HepG2 (cell line): ENCODE measurements around the gene TSSK3. TPM values are rescaled to one million over a fixed set of nuclear protein-coding genes. Genes with fewer than 3 reads are reported as not detected.

ENCODE experiments used
- ATAC-seq: fragments of 200-7000 bp; cut with Tn5 transposase; 3 replicates; pipeline ENCODE4 v1.9.1; 2020; ENCODE audit warnings: mild to moderate bottlenecking, moderate library complexity
- BruUV-seq: library from RNA; stranded (reverse); fragments of 400-500 nt; replicated peaks from 2 replicates; lab custom pipeline; 2021; lab: Mats Ljungman, UMichigan
- CTCF ChIA-PET: fragments of 300-600 bp; formaldehyde crosslinking; extraction: SDS; loops from one replicate; lab custom pipeline; 2021; ENCODE audit warnings: low total read pairs, inconsistent platforms, low intra/inter-chr PET ratio; lab: Yijun Ruan, JAX
- POLR2A ChIA-PET: fragments of 350-600 bp; sonication (Branson Sonifier 250); formaldehyde crosslinking; loops from one replicate; lab custom pipeline; 2020; ENCODE audit warnings: antibody characterized with exemption, inconsistent platforms; lab: Yijun Ruan, JAX
- DNase-seq: peaks from one replicate; pipeline ENCODE4 v3.0.0-alpha.2; 2015; ENCODE audit warnings: low spot score
- FAIRE-seq: peaks from 3 replicates; lab custom pipeline; 2011; peaks lifted over from hg19 to GRCh38; lab: Jason Lieb, UNC
- H2AFZ ChIP-seq: one replicate; pipeline ENCODE4 v1.6.1; 2011; ENCODE audit warnings: low read length, inconsistent platforms
- H3K27ac ChIP-seq: fragments of 300-600 bp; 3 replicates; pipeline ENCODE4 v1.8.0; 2011; ENCODE audit warnings: mixed run types, mild to moderate bottlenecking, mixed read lengths, low read length, inconsistent platforms; ENCODE audit not compliant: insufficient read depth; ENCODE audit errors: extremely low read length
- H3K27me3 ChIP-seq, 2 experiments: fragments of 200-600 bp in 1 of 2; 2 replicates in 1 of 2; 3 replicates in 1 of 2; pipeline versions ENCODE4 v1.6.0 to v1.8.0; 2011; ENCODE audit warnings: low read length in 2 of 2, mild to moderate bottlenecking in 2 of 2, moderate library complexity in 2 of 2, inconsistent platforms in 1 of 2; ENCODE audit not compliant: insufficient read depth in 2 of 2, control insufficient read depth in 1 of 2
- H3K36me3 ChIP-seq, 2 experiments: fragments of 200-600 bp in 1 of 2; replicated peaks in 1 of 2; 2 replicates in 1 of 2; 3 replicates in 1 of 2; pipeline versions ENCODE4 v1.5.1 to v1.8.0; 2011; ENCODE audit warnings: low read length in 2 of 2, inconsistent platforms in 1 of 2; ENCODE audit not compliant: insufficient read depth in 2 of 2, control insufficient read depth in 1 of 2
- H3K4me1 ChIP-seq: 2 replicates; pipeline ENCODE4 v1.5.1; 2012; ENCODE audit warnings: low read length, inconsistent platforms; ENCODE audit not compliant: insufficient read depth
- H3K4me2 ChIP-seq: 2 replicates; pipeline ENCODE4 v1.6.0; 2011; ENCODE audit warnings: low read depth, low read length, inconsistent platforms
- H3K4me3 ChIP-seq, 3 experiments: fragments of 200-600 bp in 1 of 3; sonication (generic), shearing (Covaris generic) in 1 of 3; replicated peaks in 1 of 3; 2 replicates each; pipeline ENCODE4 v1.5.1; 2011 to 2016; ENCODE audit warnings: low read length in 3 of 3, inconsistent platforms in 2 of 3, low read depth in 2 of 3, mild to moderate bottlenecking in 2 of 3, control low read depth in 1 of 3, mixed read lengths in 1 of 3; ENCODE audit not compliant: insufficient read depth in 1 of 3
- H3K79me2 ChIP-seq: one replicate; pipeline ENCODE4 v1.6.1; 2011; ENCODE audit warnings: low read length, inconsistent platforms; ENCODE audit not compliant: insufficient read depth
- H3K9ac ChIP-seq: 2 replicates; pipeline ENCODE4 v1.6.0; 2011; ENCODE audit warnings: mild to moderate bottlenecking, low read depth, low read length, inconsistent platforms; ENCODE audit not compliant: insufficient read depth
- H3K9me3 ChIP-seq: 2 replicates; pipeline ENCODE4 v1.5.1; 2012; ENCODE audit warnings: mild to moderate bottlenecking, low read length
- H4K20me1 ChIP-seq: 2 replicates; pipeline ENCODE4 v1.6.0; 2011; ENCODE audit warnings: inconsistent platforms, mild to moderate bottlenecking, low read length, moderate library complexity; ENCODE audit not compliant: insufficient read depth
- EEA1 ChIP-seq: sonication (generic); formaldehyde crosslinking; IDR thresholded peaks from 2 replicates; pipeline ENCODE4 v1.5.1; 2020; ENCODE audit warnings: mild to moderate bottlenecking, missing genetic modification reagents, borderline replicate concordance
- EED ChIP-seq: sonication (generic); formaldehyde crosslinking; IDR thresholded peaks from 2 replicates; pipeline ENCODE4 v1.5.0; 2020; ENCODE audit warnings: mild to moderate bottlenecking, missing genetic modification reagents
- EP300 ChIP-seq, 3 experiments: sonication (generic) in 1 of 3; formaldehyde crosslinking in 1 of 3; IDR thresholded peaks; 2 replicates each; pipeline versions ENCODE4 v1.5.1 to v1.6.1; 2011 to 2020; ENCODE audit warnings: low read depth in 2 of 3, low read length in 2 of 3, borderline replicate concordance in 1 of 3, improper control_type of control experiment in 1 of 3, mild to moderate bottlenecking in 1 of 3, missing genetic modification reagents in 1 of 3, moderate library complexity in 1 of 3
- HOXA3 ChIP-seq: sonication (generic); formaldehyde crosslinking; IDR thresholded peaks from 2 replicates; pipeline ENCODE4 v1.5.0; 2020; ENCODE audit warnings: missing genetic modification reagents
- KLF11 ChIP-seq: IDR thresholded peaks from 2 replicates; pipeline ENCODE4 v1.6.1; 2016; ENCODE audit warnings: missing compliant biosample characterization
- SATB2 ChIP-seq: sonication (generic); formaldehyde crosslinking; IDR thresholded peaks from 2 replicates; pipeline ENCODE4 v1.5.0; 2020; ENCODE audit warnings: missing genetic modification reagents
- ZNF260 ChIP-seq: sonication (generic); formaldehyde crosslinking; IDR thresholded peaks from 2 replicates; pipeline ENCODE4 v1.4.0; 2020; ENCODE audit warnings: missing genetic modification reagents, low read depth, mild to moderate bottlenecking, borderline replicate concordance
- ZNF460 ChIP-seq: sonication (generic); formaldehyde crosslinking; IDR thresholded peaks from 2 replicates; pipeline ENCODE4 v1.5.1; 2020; ENCODE audit warnings: missing genetic modification reagents, mild to moderate bottlenecking, borderline replicate concordance
- ZSCAN12 ChIP-seq: sonication (generic); formaldehyde crosslinking; IDR thresholded peaks from 2 replicates; pipeline ENCODE4 v1.9.0; 2021; ENCODE audit warnings: mild to moderate bottlenecking, missing genetic modification reagents
- ZSCAN20 ChIP-seq: sonication (generic); formaldehyde crosslinking; IDR thresholded peaks from 2 replicates; pipeline ENCODE4 v1.4.0; 2020; ENCODE audit warnings: missing genetic modification reagents, mild to moderate bottlenecking, borderline replicate concordance
- ZSCAN31 ChIP-seq: sonication (generic); formaldehyde crosslinking; IDR thresholded peaks from 2 replicates; pipeline ENCODE4 v1.5.0; 2020; ENCODE audit warnings: low read depth, mild to moderate bottlenecking, missing genetic modification reagents
- ZZZ3 ChIP-seq: sonication (generic); formaldehyde crosslinking; IDR thresholded peaks from 2 replicates; pipeline ENCODE4 v1.4.0; 2020; ENCODE audit warnings: missing genetic modification reagents, mild to moderate bottlenecking, borderline replicate concordance
- WGBS: methylation state at CpG from one replicate; pipeline ENCODE4 v1.1.6; 2017; ENCODE audit warnings: low lambda C conversion rate; 5-methylcytosine and 5-hydroxymethylcytosine counted together
- in situ Hi-C: cut with HindIII; loops from 2 replicates; pipeline ENCODE4 v1.10.0; 2017; ENCODE audit warnings: low pct_unique_long_range_greater_than_20kb; ENCODE audit not compliant: extremely low pct_ligation_motif_present
- intact Hi-C: fragments of 100-400 bp; cut with micrococcal nuclease; formaldehyde crosslinking; loops from one replicate; pipeline ENCODE4 v1.10.0; 2022; ENCODE audit not compliant: unreplicated experiment
- polyA plus RNA-seq, 8 experiments: library from polyadenylated mRNA; depleted of rRNA in 3 of 8; stranded (reverse) in 7 of 8; unstranded in 1 of 8; fragments of >200 nt; fragmentation: Illumina TruSeq in 4 of 8; extraction: Trizol in 4 of 8; gene quantifications; 2 replicates each; pipeline versions ENCODE4 v1.2.1 to v1.2.3, GENCODE V29; 2011 to 2016; ENCODE audit warnings: low read depth in 4 of 8, missing spikeins in 1 of 8, mixed read lengths in 1 of 8; ENCODE audit not compliant: insufficient read depth in 1 of 8
- total RNA-seq, 5 experiments: library from RNA; depleted of rRNA; stranded (reverse); fragments of >200 nt; fragmentation: Illumina TruSeq; extraction: Trizol; gene quantifications; 2 replicates each; pipeline ENCODE4 v1.2.3, GENCODE V29; 2016; ENCODE audit warnings: low read depth in 1 of 5
- TF ChIP-seq, protein P1 (sequence below): sonication (generic); formaldehyde crosslinking; IDR thresholded peaks from 2 replicates; pipeline ENCODE4 v1.4.0; 2020; ENCODE audit warnings: mild to moderate bottlenecking, missing genetic modification reagents, borderline replicate concordance

Gene TSSK3
- total and polyA plus RNA-seq, 2 of the 13 experiments (the other 11 are each of a cell fraction or from before 2014, with no cell fraction given) = 1.0 to 1.1 TPM

- TF ChIP-seq EED (CRISPR knock-in tag) (no peak), HOXA3 (CRISPR knock-in tag) (peak; percentile 27; the same call in 1 of the 2 replicates), ZSCAN20 (CRISPR knock-in tag) (no peak), EP300 (IDR thresholded peaks at IDR 0.05; ENCODE audit: low read depth in 2 of 2, low read length in 2 of 2) (no peak), EP300 (CRISPR knock-in tag; IDR thresholded peaks at IDR 0.05; ENCODE audit: borderline replicate concordance) (no peak), EEA1 (CRISPR knock-in tag) (no peak)
Observed at GRCh38 chr1:32349211-32349708, 13.1 kb upstream of the TSSK3 start (continued).

GRCh38 chr1:32350785-32351398, 11.4 kb upstream of the TSSK3 start:
- Histone ChIP-seq H3K4me1 (peaks cover 72% of the 10 kb centered on the region), H3K36me3 (no peaks in the 10 kb centered on the region), H2AFZ (no peak overlapping the region), H3K79me2 (no peaks in the 10 kb centered on the region), H4K20me1 (no peaks in the 10 kb centered on the region), H3K27ac (peak overlapping the region; percentile 92), H3K9me3 (no peaks in the 10 kb centered on the region), H3K4me3 (peak overlapping the region; percentile 73 to 81 (median 74); a peak in 4 of 6 replicates), H3K27me3 (no peaks in the 10 kb centered on the region), H3K4me2 (no peak overlapping the region; the same call in 1 of the 2 replicates), H3K9ac (peak overlapping the region; percentile 70)
- ChIA-PET CTCF (interaction anchor here (1.5 kb wide), 1 partner anchor 15 kb away, joined by 4 read pairs; the partner anchor contains the start of gene MARCKSL1), POLR2A (interaction anchor here (0.6 to 10.1 kb wide), 18 partner anchors 9 to 385 kb away, joined by 3 to 222 read pairs (median 8); partner anchors contain the start of genes BSDC1, FAM229A, HDAC1 and KPNA6)
- no peak for DNase-seq
- in situ Hi-C loops (no loop called here), intact Hi-C loops (loop anchor here (2.0 kb wide), 2 partner anchors 14 to 44 kb away; partner anchors contain the start of genes BSDC1 and MARCKSL1)
- WGBS = 63% methylated on average over 7 of the region's 28 CpGs
- ATAC-seq = peak; percentile 20
- TSS peak; percentile 62 for BruUV-seq
- FAIRE-seq = no peak
- TF ChIP-seq, protein P1, sequence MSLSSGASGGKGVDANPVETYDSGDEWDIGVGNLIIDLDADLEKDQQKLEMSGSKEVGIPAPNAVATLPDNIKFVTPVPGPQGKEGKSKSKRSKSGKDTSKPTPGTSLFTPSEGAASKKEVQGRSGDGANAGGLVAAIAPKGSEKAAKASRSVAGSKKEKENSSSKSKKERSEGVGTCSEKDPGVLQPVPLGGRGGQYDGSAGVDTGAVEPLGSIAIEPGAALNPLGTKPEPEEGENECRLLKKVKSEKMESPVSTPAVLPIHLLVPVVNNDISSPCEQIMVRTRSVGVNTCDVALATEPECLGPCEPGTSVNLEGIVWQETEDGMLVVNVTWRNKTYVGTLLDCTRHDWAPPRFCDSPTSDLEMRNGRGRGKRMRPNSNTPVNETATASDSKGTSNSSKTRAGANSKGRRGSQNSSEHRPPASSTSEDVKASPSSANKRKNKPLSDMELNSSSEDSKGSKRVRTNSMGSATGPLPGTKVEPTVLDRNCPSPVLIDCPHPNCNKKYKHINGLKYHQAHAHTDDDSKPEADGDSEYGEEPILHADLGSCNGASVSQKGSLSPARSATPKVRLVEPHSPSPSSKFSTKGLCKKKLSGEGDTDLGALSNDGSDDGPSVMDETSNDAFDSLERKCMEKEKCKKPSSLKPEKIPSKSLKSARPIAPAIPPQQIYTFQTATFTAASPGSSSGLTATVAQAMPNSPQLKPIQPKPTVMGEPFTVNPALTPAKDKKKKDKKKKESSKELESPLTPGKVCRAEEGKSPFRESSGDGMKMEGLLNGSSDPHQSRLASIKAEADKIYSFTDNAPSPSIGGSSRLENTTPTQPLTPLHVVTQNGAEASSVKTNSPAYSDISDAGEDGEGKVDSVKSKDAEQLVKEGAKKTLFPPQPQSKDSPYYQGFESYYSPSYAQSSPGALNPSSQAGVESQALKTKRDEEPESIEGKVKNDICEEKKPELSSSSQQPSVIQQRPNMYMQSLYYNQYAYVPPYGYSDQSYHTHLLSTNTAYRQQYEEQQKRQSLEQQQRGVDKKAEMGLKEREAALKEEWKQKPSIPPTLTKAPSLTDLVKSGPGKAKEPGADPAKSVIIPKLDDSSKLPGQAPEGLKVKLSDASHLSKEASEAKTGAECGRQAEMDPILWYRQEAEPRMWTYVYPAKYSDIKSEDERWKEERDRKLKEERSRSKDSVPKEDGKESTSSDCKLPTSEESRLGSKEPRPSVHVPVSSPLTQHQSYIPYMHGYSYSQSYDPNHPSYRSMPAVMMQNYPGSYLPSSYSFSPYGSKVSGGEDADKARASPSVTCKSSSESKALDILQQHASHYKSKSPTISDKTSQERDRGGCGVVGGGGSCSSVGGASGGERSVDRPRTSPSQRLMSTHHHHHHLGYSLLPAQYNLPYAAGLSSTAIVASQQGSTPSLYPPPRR = 0 out of 2 replicates have a peak, but pooled peaks have one; percentile 42
- TF ChIP-seq SATB2 (CRISPR knock-in tag) = peak; percentile 75; the same call in 1 of the 2 replicates
- TF ChIP-seq ZSCAN12 (CRISPR knock-in tag) = 0 out of 2 replicates have a peak, but pooled peaks have one; percentile 49
- no peak for TF ChIP-seq EP300 (IDR thresholded peaks at IDR 0.05; ENCODE audit: low read depth in 2 of 2, low read length in 2 of 2)
- peak; percentile 40; the same call in 1 of the 2 replicates for TF ChIP-seq EP300 (CRISPR knock-in tag; IDR thresholded peaks at IDR 0.05; ENCODE audit: borderline replicate concordance)
- no peak for TF ChIP-seq ZNF260 (CRISPR knock-in tag)
- no peak for TF ChIP-seq ZZZ3 (CRISPR knock-in tag)
- peak; percentile 18; the same call in 1 of the 2 replicates for TF ChIP-seq ZSCAN31 (CRISPR knock-in tag)
- 0 out of 2 replicates have a peak, but pooled peaks have one; percentile 59 for TF ChIP-seq KLF11 (CRISPR knock-in tag)
- TF ChIP-seq ZNF460 = no peak
